Femur (tissue), 1 donor: ENCODE results near the gene TTC27.
A peak's percentile ranks its signal among the peaks of the same experiment; 100 is the strongest.
"Not testable (repeated sequence)": the region's sequence is repeated elsewhere in the genome, so short reads cannot be mapped to it uniquely, and the experiment has no call there.

Experiments used
- DNase-seq: peaks from one replicate; pipeline ENCODE4 v3.0.0-alpha.2; 2017

Gene TTC27

DNA sequence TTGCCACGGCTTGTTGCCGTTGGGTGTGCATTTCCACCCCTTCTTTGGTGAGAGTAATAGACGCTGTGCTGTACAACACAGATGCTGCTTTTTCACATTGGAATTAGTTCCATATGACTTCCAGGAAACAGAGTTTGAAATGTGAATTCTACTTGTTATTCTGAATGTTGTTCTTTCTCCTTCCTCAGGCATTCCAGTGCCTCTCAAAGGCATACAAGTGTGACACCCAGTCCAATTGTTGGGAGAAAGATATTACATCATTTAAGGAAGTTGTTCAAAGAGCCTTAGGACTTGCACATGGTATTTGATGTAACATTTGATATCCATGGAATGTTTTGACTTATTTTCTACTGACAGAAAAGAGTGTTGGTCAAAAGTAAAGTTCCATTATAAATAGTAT, 184.5 kb downstream of the TTC27 start:
- DNase-seq = no peak

DNA sequence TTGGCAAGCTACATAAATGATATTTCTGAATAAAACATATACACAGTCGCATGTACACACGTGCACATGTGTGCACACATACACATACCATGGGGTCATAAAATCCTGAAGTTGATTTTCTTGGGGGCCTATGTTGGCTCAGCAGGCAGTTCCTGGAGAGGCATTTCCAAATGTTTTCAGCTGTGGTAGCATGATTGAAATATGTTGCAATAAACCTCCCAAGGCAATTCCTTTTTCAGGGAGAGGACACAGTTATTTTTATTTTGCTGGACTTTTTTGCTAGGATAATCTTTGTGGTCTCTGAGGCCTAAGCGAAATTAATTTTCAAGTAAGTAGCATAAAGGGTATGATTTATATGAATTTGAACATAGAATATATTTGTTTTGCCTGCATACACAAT, 192.2 kb downstream of the TTC27 start:
- no peak for DNase-seq

DNA sequence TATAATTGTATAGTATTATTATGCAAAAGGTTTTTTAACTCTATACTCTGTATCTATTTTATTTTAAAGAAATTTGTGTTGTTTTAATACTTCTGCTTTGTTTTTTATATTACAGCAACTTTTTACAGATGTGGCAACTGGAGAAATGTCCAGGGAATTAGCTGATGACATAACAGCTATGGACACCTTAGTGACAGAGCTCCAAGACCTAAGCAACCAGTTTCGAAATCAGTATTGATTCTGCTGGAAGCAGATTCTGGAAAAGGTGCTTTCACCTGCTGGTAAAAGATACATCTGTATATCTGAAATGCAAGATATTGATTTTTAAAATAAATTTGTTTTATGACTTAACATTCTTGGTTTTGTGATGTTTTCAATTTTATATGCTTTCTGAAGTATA, 192.9 kb downstream of the TTC27 start:
- no peak for DNase-seq

DNA sequence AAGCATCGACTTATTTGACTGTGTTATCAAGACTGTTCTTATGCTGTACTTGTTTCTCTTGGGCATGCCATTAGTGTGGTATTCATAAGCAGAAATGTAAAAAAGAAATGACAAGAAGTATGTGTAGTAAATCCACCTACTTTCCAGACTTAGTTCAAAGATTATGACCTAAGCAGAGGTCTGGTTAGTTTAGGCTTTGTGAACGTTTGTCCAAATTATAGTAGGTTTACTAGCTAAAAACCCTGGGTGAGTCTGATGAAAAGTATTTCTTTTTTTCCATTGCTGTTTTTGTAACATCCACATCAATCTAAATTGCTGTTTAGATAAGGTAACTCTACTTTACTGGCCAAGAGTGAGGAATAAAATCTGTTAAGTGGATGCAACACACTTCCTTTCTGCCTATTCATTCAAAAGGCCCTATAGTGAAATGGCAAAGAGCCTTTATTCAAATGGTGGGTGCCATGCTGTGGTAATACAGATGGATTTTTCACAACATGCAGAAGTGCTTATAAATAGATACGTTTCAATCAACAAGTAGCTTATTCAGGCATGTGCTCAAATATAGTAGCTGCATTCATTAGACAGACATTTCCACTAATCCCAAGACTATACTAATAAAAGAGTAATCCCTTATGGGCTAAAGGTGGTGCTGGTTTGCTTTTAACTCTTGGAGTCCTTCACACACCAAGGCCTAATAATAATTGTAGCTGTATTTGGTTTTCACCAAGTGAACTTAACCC, 196.4 kb downstream of the TTC27 start:
- DNase-seq = no peak

DNA sequence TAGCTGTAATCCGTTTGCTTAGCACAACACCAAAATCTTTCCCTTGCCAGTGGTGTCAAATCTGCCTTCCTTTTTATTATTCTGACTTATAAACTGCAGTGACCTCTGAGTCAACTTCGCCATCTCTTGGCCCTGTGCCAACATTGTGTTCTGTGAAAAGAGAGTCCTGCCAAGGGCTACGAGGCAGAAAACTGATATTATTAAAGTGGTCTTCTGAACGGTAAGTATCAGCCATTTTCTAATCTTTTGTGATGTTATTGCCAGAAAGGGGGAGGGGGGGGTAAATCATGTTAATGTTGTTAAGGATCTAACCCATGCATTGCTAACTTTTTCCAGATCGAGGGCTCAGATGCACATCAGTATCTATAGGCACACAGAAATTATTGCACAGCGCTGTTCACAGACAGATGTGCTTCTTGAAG, 197.5 kb downstream of the TTC27 start:
- DNase-seq = peak; percentile 41

DNA sequence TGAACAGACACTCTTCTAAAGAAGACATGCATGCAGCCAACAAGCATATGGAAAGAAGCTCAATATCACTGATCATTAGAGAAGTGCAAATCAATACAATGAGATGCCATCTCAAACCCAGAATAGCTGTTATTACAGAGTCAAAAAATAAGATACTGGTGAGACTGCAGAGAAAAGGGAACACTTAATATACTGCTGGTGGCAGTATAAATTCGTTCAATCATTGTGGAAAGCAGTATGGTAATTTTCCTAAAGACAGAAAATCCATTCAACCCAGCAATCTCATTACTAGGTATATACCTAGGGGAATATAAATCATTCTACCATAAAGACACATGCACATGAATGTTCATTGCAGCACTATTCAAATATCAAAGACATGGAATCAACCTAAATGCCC, 202.3 kb downstream of the TTC27 start:
- no peak for DNase-seq

DNA sequence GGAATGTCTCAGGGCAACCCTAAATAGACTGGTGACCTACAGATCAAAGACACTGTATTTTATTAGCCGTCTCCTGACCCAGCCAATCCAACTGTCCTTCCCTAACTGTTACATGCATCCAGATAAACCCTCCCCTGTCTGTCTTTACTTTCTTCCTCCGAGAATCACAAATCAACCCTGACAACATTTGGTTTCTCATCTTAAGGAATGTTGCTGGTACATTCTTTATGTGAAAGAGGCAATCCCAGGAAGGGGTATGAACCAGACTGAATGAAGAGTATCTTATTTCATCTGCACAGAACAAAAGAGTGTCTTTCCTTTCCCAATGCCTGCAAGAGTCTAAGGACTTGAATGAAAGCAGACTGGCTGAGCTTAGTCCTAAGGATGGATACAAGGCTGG, 205.0 kb downstream of the TTC27 start:
- DNase-seq = no peak

DNA sequence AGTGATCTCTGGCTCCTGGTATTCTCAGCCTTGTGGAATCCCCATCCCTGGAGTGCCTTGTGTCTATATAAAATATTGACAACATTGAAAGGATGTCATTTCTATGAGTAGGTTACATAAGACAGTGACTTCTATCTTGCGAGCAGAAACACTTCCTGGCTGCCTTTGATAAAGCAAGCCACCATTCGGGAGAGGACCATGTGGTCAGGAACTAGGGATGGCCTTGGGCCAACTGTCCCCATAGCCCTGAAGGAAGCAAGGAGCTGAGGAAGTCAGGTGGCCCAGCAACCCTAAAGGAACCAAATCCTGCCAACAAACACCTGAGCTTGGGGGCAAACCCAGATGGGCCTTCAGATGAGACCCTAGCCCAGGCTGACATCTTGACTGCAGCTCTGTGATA, 205.9 kb downstream of the TTC27 start:
- no peak for DNase-seq

DNA sequence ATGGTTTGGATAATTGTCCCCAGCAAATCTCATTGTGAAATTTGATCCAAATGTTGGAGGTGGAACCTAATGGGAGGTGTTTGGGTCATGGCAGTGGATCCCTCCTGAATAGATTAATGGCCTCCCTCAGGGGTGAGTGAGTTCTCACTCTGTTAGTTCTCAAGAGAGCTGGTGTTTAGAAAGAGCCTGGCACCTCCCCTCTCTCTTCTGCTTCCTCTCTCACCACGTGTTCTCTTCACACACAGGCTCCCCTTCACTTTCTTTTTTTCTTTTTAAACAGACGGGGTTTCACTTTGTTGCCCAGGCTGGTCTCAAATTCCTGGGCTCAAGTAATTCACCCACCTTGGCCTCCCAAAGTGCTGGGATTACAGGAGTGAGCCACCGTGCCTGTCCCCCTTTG, 207.3 kb downstream of the TTC27 start:
- DNase-seq = no peak

DNA sequence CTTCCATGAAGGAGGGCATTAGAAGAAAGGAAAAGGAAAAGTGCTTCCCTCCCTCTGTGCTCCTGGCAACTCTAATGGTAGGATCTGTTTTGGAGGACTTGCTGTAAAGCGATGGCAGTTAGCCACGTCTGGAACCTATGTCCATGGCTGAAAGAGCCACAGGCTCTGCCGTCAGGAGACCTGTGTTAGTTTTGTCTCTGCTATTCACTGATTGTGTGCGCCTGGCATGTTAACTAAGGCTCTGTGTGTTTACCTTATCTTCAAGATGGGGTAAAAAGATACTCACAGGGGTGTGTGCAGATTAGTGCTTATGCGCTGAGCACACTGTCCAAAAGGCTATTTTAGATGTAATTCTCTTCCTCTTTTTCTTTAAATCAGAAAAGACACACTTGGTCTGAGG, 209.1 kb downstream of the TTC27 start:
- peak; percentile 42 for DNase-seq

DNA sequence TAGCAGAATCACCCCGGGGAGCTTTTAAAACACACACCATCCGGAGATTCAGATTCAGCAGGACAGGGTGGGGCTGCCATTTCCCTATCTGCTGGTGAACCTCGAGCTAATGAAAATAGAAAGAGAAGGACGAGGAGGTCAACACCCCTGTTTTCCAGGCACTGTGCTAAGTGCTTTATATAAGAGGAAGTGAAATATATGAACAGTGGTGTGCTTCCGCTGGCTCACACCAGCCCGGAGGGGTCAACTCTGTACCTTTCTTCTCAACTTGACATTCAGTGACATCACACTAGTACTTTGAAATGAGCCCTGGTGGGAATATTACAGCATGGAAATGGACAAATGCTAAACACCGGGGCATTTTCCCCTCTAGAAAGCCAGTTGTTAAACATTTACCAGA, 210.6 kb downstream of the TTC27 start:
- no peak for DNase-seq

DNA sequence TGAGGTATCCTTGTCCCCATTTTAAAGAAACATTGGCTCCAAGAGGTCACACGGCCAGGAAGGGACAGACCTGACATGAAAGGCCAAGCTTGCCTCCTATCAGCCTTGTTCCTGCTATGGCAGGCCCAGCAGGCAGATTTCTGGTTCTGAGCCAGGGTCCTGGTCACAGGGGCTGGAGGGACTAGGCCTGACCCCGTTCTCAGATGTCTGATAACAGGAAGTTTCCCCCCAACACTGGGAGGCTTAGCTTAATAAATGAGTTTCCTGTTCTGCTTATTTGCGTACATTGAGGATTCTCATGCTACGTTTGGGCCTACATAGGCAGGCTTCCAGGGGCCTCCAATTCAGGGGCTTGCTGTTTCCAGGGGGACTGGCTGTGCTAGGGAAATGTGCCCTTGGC, 211.1 kb downstream of the TTC27 start:
- DNase-seq = no peak

DNA sequence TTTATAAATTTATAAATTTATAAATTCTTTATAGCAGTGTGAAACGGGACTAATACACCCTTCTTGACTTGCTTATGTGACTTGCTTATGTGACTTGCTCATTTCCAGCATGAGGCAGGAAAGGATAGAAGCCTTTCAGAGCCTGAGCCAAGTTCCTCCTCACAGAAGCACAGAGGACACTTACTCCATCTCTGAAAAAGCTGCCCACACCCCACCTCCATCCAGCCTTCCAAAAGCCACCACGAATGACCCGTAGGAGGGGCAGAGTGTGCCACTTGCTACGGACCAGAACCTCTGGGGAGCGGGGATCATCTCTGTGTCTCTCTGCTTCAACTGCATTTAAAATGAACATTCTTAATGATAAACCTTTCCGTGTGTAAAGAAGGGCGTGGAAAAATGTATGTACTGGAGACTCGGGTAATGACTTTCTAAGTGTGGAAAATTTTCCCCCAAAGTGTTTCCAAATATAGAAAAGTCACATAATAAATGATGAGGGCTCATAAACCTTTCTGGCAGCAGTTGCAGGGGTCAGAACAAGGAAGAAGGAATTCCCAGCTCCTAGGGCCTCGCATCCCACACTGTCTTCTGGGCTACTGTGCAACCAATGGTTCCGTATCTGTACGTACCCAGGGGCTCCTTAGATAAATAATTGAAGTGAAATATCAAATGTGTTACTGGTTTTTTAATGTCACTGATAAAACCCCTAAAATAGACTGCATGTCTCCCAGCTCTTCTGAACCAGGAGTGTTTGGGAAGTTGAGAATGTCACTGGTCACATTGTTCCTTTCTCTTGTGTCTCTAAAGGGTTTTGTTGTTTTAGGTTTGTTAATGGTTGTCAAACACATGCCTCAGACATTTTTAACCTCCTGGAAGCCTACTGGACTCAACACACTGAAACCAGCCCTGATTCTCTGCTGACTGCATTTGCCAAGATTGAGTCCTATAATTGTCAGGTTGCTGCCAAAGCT, 214.4 kb downstream of the TTC27 start:
- no peak for DNase-seq

DNA sequence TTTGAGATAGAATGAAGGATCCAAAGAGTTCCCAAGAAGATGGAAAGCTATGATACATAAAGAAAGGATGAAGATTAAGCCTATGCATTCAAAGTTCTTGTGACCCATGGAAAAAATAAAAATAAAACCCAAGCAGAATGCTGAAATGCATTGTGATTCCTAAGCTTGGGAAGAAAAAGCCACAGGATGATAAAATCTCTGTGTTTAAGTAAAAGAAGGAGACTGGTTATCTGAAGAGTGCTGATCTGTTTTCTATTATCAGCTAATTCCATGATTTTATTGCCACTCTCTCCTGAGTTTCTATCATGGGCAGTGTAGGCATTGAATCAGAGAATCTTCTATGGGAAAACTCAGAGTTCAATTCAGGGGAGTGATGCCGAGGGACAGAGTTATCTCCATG, 215.8 kb downstream of the TTC27 start:
- no peak for DNase-seq

DNA sequence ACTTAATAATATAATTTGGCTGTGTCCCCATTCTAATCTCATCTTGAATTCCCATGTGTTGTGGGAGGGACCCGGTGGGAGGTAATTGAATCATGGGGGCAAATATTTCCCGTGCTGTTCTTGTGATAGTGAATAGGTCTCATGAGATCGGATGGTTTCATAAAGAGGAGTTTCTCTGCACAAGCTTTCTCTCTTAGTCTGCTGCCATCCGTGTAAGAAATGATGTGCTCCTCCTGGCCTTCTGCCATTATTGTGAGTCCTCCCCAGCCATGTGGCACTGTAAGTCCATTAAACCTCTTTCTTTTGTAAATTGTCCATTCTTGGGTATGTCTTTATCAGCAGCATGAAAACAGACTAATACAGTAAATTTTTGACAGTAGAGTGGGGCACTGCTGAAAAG, 216.4 kb downstream of the TTC27 start:
- DNase-seq = no peak

DNA sequence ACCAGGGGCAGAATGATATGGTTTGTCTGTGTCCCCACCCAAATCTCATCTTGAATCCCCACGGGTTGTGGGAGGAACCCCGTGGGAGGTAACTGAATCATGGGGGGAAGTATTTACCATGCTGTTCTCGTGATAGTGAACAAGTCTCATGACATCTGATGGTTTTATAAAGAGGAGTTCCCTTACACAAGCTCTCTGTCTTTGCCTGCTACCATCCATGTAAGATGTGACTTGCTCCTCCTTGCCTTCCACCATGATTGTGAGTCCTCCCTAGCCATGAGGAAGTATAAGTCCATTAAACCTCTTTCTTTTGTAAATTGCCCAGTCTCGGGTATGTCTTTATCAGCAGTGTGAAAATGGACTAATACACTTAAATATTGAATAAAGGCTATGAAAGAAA, 218.4 kb downstream of the TTC27 start:
- not testable (repeated sequence) for DNase-seq

DNA sequence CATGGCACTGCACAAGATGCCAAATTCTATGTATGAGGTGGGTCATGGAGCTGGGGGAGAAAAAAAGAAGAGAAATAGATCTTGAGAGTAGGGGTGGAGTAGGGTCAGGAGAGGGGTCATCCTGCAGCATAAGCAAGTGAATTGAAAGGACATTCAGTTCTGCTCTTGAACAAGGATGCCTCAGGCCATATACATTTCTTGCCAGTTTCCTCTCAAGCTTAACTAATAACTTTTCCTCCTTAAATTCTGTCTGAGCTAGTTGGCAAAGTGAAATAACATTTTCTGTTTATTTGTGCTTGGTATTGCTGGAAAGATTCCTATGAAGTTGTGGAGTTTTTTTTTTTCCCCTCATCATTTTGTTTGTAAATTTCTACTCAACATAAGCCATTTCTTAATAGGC, 219.9 kb downstream of the TTC27 start:
- no peak for DNase-seq

DNA sequence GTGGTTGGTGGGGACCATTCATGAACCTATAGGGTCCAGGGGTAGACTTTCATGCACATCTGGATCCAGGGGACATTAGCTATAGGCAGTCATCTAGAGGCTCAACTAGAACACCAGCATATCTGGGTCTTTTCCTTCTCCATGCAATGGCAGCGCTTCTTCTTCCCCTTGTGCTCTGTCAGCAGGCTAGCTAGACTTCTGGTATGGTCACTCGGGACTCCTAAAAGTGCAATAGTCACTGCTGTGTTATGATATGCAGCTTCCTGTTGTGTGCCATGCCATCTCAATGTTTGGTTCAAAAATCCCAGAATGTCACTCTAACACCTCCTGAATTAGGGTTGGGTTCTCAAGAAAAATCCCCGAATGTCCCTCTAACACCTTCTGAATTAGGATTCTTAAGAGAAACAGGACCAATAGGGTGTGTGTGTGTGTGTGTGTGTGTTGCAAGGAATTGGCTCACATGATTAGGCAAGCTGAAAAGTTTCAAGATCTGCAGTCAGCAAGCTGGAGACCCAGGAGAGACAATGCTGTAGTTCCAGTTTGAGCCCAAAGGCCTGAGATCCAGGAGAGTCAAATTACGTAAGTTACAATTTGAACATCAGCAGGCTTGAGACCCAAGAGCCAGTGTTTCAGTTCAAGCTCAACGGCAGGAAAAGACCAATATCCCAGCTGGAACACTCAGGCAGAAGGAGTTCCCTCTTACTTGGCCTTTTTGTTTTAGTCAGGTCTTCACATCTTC, 221.8 kb downstream of the TTC27 start:
- DNase-seq = no peak

DNA sequence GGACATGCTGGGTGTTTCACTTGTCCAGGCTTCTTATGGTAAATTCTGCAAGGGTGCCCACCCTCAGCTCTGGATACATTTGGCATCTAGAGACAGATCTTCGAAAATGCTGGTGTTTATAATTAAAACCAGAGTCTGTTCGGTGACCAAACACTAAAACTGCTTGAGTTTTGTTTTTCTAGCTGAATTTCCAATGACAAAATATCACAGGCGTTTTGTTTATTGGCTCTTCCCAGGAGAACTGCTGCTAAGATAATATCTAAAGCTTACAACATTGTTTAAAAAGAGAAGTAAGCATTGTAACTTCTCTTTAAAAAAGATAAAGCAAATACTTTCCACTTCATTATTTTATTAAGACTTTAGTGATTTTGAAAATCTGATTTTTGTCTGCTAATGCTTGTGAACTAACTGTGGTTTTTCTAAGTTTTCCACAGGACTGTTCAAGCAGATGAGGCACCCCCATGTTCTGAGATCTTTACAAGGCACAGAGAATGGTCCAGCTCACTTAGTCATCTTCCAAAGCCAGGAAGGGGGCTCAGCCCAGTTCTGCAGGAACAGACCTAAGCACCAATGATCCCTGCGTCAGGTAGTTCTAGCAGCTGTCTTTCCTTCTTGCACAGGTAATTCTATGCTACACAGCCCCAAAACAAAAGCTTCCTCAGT, 224.1 kb downstream of the TTC27 start:
- DNase-seq = no peak

DNA sequence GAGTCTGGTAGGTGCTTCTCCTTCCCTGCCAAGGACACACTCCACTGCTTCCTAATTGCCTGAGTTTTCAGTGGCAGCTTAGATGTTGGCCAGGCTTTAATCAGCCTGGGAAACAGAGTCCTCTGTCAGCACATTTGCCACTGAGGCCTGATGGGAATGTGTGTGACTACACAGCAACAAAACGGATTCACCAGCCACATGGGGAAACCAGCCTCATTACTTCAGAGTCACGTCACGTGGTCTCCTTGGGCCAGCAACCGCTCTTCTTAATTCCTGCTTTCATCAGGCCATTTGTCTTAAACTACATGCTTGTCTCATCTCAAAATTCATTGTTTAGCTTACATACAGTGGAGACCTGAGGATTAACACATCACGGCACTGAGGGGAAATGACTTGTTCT, 225.0 kb downstream of the TTC27 start:
- no peak for DNase-seq

DNA sequence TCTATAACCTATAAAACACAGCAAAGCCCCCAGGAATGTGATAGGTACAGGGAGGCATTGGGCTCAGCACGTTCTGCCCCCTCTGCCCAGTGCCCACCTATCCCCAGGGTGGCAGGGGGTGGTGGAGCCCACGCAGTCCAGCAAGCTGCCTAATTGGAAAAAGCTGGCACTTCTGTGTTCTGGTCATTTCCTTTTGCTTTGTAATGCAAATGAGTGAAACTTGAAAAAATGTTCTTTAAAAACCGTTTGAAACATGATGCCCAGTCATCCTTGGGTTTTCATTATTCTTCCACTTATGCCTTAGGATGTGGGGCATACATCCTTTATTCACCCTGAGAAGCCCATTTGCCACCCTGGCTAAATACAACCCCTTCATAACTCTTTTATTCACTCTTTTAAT, 229.0 kb downstream of the TTC27 start:
- DNase-seq = no peak

DNA sequence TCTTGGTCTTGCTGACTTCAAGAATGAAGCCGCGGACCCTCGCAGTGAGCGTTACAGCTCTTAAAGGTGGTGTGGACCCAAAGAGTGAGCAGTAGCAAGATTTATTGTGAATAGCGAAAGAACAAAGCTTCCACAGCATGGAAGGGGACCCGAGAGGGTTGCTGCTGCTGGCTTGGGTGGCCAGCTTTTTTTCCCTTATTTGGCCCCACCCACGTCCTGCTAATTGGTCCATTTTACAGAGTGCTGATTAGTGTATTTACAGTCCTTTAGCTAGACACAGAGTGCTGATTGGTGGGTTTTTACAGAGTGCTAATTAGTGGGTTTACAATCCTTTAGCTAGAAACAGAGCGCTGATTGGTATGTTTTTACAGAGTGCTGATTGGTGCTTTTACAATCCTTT, 230.9 kb downstream of the TTC27 start:
- no peak for DNase-seq

DNA sequence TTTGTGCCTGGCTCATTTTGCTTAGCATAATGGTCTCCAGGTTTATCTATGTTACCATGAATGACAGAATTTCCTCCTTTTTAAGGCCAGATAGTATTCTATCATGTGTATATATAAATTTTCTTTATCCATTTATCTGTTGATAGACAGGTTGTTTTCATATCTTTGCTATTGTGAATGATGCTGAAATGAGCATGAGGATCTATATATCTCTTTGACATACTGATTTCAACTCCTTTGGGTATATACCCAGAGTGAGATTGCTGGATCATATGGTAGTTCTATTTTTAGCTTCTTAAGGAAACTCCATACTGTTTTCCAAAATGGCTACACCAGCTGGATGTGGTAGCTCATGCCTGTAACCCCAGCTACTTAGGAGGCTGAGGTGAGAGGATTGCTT, 232.5 kb downstream of the TTC27 start:
- DNase-seq = no peak
